GM08714 (cell line): ENCODE measurements around the gene PCMTD2.
"Not testable (repeated sequence)": the region's sequence is repeated elsewhere in the genome, so short reads cannot be mapped to it uniquely, and the experiment has no call there.

Experiments
- H3K4me3 ChIP-seq: fragments of 200-500 bp; sonication (Bioruptor generic); 2 replicates; pipeline ENCODE4 v1.5.1; 2014; ENCODE audit warnings: mild to moderate bottlenecking, low read length, inconsistent platforms
- ZNF274 ChIP-seq: IDR thresholded peaks from 2 replicates; pipeline ENCODE4 v1.6.1; 2012; ENCODE audit warnings: mild to moderate bottlenecking, low read depth, low read length

Gene PCMTD2

DNA sequence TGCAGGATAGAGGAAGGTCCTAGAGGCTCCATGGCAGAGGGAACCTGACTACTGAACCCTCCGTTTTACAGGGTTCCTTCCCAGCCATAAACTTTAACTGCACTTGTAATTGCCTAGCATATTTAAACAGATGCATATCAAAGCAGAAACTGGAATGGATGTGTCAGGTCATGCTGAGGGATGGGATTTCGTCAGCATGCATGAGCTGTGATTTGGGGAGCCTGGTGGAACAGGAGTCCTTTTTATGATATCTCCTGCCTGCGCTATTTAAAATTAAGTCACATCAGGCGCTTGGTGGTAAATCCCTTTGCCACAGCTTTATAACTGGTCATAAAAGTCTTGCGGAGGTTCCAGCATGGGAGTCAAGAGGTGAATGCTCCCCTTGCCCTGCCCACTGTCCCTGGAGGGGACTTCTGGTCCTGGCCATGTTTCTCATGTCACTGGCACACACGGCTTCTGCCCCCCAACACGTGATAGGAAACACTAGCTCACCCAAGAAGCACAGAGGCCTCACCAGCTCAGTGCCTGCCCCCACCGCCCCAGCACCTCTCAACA is 26.0 kb upstream of the PCMTD2 start:
- no peak overlapping the region for H3K4me3 ChIP-seq
- no peak for TF ChIP-seq ZNF274

DNA sequence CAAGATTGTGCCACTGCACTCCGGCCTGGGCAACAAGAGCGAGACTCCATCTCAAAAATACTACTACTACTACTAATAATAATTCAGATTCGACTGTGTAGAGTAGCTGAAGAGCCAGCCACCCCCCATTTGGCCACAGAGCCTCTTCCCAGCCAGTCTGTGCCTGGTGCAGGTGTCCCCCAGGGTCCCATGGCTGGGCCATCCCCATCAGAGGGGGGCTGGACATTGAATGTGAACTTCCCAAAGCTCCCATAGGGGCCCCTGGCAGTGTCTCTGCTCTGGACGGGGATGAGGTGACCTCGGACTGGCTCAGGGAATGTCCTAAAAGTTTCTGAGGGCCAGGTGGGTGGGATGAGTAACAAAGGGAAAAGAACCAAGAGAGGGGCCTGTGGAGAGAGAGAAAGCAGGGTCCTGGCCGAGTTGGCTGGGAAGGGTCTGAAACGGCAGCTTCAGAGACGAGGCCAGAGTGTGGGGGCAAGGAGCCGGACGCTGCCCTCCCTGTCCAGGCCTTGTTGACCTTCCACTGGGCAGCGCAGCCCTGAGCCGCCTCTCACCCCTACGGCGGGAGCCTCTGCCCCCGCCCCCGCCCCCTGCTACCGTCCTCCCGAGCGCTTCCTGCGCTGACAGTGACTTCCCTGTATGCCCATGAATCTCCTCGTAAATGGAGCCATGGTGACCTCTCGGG is 24.9 kb upstream of the PCMTD2 start:
- no peak for TF ChIP-seq ZNF274
- no peak overlapping the region for H3K4me3 ChIP-seq

DNA sequence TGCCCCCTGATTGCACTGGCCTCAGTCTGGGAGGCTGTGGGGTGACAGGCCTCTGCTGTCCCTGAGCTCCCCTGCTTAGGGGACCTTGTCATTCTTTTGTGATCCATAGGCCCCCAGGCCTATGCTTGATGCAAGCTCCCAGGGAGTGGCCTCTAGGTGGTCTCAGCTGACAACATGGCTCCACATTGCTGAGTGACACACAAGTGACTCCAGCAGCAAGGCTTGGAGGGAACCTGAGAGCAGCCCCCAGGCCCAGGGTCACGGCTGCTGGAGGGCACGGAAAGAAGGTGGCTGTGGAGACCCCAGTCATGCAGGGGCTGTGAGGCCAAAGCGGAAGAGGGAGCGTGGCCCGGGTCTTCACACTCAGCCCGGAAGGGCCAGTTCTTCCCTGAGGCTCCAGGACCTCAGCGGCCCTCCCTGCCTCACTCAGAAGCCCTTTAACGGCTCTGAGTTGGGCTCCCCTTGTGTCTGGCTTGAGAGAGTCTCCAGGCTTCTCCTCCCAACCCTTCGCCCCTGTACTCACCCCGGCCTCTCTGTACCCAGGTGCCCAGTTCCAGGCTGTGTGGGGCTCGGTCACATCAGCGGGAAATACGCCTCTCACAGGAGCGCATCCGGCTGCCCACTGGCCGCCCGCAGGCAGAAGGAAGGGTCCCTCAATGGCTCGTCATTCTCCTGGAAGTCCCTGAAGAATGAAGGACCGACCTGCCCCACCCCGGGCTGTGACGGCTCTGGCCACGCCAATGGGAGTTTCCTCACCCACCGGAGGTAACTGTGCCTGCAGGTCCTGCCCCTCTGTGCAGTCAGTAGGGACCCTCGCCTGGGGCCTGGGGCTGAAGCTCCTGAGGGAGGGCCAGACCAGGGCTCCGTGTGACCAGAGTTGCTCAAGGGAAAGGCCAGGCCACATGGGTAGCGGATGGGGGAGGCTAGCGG is 23.7 kb upstream of the PCMTD2 start:
- TF ChIP-seq ZNF274: no peak
- no peak overlapping the region for H3K4me3 ChIP-seq

- no peak for TF ChIP-seq ZNF274
- H3K4me3 ChIP-seq: no peak overlapping the region
Observed at GRCh38 chr20:64232794-64233193, 22.8 kb upstream of the PCMTD2 start.

DNA sequence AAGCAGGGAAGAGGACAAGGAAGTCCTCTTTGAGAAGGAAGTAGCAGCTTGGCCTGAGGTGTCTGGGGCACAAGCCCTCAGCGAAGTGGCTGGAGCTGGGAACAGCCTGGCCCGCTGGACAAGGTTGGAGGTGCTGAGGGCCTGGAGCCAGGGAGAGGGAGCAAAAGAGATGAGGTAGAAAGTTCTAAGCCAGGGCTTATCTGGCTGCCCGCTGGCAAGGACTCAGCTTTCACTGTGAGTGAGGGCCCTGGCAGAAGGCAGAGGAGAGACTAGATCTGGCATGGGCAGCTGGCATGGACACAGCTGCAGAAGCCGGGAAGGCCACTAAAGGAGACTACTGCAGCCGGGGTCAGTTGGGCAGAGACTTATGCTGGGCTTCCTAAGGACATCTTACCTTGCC is 21.8 kb upstream of the PCMTD2 start:
- no peak for TF ChIP-seq ZNF274
- H3K4me3 ChIP-seq: no peak overlapping the region

DNA sequence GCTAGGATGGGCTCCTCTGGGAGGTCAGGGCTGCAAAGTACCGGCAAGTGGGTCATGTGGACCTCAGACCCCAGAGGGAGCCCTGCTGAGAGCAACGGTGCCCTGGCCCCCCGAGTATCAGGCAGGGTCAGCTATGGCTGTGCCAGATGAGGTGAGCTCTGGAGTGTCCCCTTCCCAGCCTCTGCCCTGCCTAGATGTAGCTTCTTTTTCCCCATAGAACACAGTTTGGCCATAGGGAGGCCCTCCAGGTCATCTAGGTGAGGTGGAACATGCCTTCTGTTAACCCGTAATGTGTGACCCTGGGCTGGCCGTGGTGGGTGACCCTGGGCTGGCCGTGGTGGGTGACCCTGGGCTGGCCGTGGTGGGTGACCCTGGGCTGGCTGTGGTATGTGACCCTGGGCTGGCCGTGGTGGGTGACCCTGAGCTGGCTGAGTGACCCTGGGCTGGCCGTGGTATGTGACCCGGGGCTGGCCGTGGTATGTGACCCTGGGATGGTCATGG is 21.2 kb upstream of the PCMTD2 start:
- H3K4me3 ChIP-seq: no peak overlapping the region
- no peak for TF ChIP-seq ZNF274

DNA sequence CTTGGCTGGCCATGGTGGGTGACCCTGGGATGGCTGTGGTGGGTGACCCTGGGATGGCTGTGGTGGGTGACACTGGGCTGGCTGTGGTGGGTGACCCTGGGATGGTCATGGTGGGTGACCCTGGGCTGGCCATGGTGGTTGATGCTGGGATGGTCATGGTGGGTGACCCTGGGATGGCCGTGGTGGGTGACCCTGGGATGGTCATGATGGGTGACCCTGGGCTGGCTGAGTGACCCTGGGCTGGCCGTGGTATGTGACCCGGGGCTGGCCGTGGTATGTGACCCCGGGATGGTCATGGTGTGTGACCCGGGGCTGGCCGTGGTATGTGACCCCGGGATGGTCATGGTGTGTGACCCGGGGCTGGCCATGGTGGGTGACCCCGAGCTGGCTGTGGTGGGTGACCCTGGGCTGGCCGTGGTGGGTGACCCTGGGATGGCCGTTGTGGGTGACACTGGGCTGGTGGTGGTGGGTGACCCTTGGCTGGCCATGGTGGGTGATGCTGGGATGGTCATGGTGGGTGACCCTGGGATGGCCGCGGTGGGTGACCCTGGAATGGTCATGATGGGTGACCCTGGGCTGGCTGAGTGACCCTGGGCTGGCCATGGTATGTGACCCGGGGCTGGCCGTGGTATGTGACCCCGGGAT is 20.5 kb upstream of the PCMTD2 start:
- H3K4me3 ChIP-seq: not testable (repeated sequence)

DNA sequence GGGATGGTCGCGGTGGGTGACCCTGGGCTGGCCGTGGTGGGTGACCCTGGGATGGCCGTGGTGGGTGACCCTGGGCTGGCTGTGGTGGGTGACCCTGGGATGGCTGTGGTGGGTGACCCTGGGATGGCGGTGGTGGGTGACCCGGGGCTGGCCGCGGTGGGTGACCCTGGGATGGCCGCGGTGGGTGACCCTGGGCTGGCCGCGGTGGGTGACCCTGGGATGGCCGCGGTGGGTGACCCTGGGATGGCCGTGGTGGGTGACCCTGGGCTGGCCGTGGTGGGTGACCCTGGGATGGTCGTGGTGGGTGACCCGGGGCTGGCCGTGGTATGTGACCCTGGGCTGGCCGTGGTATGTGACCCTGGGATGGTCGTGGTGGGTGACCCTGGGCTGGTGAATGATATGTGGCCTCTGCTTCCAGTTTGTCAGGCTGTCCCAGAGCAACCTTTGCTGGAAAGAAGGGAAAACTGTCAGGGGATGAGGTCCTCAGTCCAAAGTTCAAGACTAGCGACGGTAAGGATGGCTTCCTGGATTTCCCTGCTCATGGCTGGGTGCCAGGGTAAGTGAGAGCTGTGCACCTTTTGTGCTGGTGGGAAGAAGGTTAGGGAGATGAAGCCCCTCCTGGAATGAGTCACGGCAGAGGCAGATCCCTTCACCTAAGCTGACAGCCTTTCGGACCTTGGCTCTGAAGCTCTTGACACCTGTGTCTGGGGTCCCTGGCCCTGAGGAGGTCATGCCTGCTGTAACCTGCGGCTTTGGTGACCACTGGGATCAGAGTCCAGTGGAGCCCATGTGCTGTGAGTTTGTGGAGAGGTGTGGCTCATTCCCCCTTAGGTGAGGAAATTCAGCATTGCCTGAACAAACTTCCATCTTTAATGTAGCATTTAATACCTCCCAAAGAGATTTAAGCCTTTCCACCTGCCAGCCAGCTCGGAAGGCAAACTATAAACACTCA is 19.1 kb upstream of the PCMTD2 start:
- TF ChIP-seq ZNF274: no peak
- H3K4me3 ChIP-seq: no peak overlapping the region

DNA sequence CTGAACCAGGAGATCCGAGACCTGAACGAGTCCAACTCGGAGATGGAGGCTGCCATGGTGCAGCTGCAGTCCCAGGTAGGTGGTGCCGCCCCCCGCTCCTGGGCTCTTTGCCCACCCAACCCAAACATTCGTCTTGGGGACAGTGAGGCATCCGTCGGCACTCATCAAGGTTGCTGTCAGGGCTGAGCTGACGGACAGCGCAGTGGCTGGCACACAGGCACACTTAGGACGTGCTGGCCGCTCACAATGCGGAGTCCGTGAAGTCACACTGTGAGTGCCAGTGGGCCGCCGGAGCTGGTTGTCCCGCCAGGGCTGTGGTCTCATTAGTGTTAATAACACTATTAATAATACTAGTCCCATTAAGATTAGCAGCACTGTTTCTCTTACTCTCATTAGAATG is 18.2 kb upstream of the PCMTD2 start:
- H3K4me3 ChIP-seq: no peak overlapping the region
- TF ChIP-seq ZNF274: no peak

DNA sequence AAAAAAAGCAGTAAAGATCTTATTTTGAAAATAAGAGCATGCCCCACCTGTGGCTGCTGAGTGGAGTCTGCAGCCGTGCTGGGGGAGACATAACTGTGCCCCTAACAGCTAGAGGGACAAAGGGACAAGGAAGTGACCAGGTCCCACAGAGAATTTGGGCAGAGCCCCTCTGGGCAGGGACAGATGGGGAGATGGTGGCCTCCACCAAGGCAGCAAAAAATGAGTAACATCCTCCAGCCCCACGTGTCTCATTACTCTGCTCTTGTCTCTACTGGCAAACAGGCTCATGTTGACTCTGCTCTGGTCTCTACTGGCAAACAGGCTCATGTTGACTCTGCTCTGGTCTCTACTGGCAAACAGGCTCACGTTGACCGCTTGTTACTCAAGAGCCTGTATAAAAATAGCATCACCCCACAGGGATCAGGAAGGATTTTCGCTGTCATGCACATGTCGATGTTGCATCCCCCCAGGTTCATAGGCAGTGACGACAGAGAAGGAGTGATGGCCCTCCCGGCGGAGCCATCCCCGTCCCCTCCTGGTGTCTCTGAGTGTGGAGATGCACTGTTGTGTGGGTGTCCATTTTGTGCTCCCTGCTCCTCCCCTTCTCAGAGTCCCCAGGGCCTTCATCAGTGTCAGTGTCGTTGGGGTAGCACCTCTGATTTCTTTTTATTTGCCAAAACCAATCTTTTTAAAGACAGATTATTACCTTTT is 17.3 kb upstream of the PCMTD2 start:
- no peak for TF ChIP-seq ZNF274

GRCh38 chr20:64238851-64239387 is 16.6 kb upstream of the PCMTD2 start:
- H3K4me3 ChIP-seq: no peak overlapping the region
- TF ChIP-seq ZNF274: no peak

More for the DNA sequence above, 17.3 kb upstream of the PCMTD2 start:
- no peak overlapping the region for H3K4me3 ChIP-seq

- TF ChIP-seq ZNF274: no peak
- no peak overlapping the region for H3K4me3 ChIP-seq
Observed at GRCh38 chr20:64239449-64240242, 15.9 kb upstream of the PCMTD2 start.
